T-helper 1 cell (primary cell): ENCODE results near the gene C16orf92.
A peak's percentile ranks its signal among the peaks of the same experiment; 100 is the strongest.
"Not testable (repeated sequence)": the region's sequence is repeated elsewhere in the genome, so short reads cannot be mapped to it uniquely, and the experiment has no call there.

Experiments used
- DNase-seq, 5 donors: peaks; one replicate each; pipeline ENCODE4 v3.0.0-alpha.2; 2012 to 2020

The C16orf92 gene

GRCh38 chr16:30005341-30006094 lies 17.5 kb upstream of the C16orf92 start:
- DNase-seq = peak in 3 of 5 donors; percentile 26 to 38 (median 38)

- no peak for DNase-seq
Observed at GRCh38 chr16:30006095-30006473, 16.9 kb upstream of the C16orf92 start.

GRCh38 chr16:30006659-30007377 lies 16.2 kb upstream of the C16orf92 start:
- no peak for DNase-seq

- DNase-seq = no peak
Observed at GRCh38 chr16:30007378-30007895, 15.6 kb upstream of the C16orf92 start.

- no peak for DNase-seq
Observed at GRCh38 chr16:30009085-30009862, 13.7 kb upstream of the C16orf92 start.

GRCh38 chr16:30009990-30010843 lies 12.8 kb upstream of the C16orf92 start:
- no peak for DNase-seq

- DNase-seq = no peak
Observed at GRCh38 chr16:30010844-30011713, 11.9 kb upstream of the C16orf92 start, which contains the start of gene DOC2A. Gene DOC2A, minus strand, starts transcription at chr16:30011027. Its CDS starts 805 bp downstream, at chr16:30010222.

GRCh38 chr16:30011714-30012504 lies 11.1 kb upstream of the C16orf92 start:
- DNase-seq = no peak

GRCh38 chr16:30012598-30012997 lies 10.4 kb upstream of the C16orf92 start:
- not testable (repeated sequence) for DNase-seq

- DNase-seq = not testable (repeated sequence)
Observed at GRCh38 chr16:30015450-30015849, 7.5 kb upstream of the C16orf92 start.

- DNase-seq = no peak
Observed at GRCh38 chr16:30016555-30017276, 6.3 kb upstream of the C16orf92 start.

GRCh38 chr16:30017277-30017656 lies 5.7 kb upstream of the C16orf92 start:
- DNase-seq = no peak

GRCh38 chr16:30017937-30018336 lies 5.1 kb upstream of the C16orf92 start:
- not testable (repeated sequence) for DNase-seq

- DNase-seq = no peak
Observed at GRCh38 chr16:30018731-30019158, 4.3 kb upstream of the C16orf92 start.

- DNase-seq = no peak
Observed at GRCh38 chr16:30023586-30023985, 588 bp downstream of the C16orf92 start.

- DNase-seq = no peak
Observed at GRCh38 chr16:30024451-30024850, 1.5 kb downstream of the C16orf92 start.

- no peak for DNase-seq
Observed at GRCh38 chr16:30025156-30025555, 2.2 kb downstream of the C16orf92 start.

- DNase-seq = no peak
Observed at GRCh38 chr16:30025574-30025973, 2.6 kb downstream of the C16orf92 start.

- no peak for DNase-seq
Observed at GRCh38 chr16:30026449-30026848, 3.5 kb downstream of the C16orf92 start.
